DOHH2 (cell line): ENCODE results near the gene CD151.

Source experiments
- H3F3A ChIP-seq: fragments of 200-600 bp; sonication (generic), shearing (Covaris generic); 2 replicates; pipeline ENCODE4 v1.6.0; 2016; ENCODE audit warnings: antibody characterized with exemption, mild to moderate bottlenecking; ENCODE audit not compliant: control insufficient read depth, insufficient read depth
- H3K27ac ChIP-seq: fragments of 200-600 bp; sonication (generic); 2 replicates; pipeline ENCODE4 v1.5.1; 2014; ENCODE audit warnings: low read depth, mild to moderate bottlenecking, low read length, moderate library complexity
- H3K27me3 ChIP-seq: fragments of 200-600 bp; sonication (generic); 2 replicates; pipeline ENCODE4 v1.6.1; 2014; ENCODE audit warnings: mild to moderate bottlenecking, low read length, mixed read lengths; ENCODE audit not compliant: control insufficient read depth
- H3K36me3 ChIP-seq: fragments of 200-600 bp; sonication (generic); 2 replicates; pipeline ENCODE4 v1.6.1; 2014; ENCODE audit warnings: mild to moderate bottlenecking, low read length, moderate library complexity, mixed read lengths; ENCODE audit not compliant: control insufficient read depth
- H3K4me1 ChIP-seq: fragments of 200-600 bp; sonication (generic); 2 replicates; pipeline ENCODE4 v1.6.1; 2014; ENCODE audit warnings: mild to moderate bottlenecking, low read length, mixed read lengths; ENCODE audit not compliant: control insufficient read depth
- H3K4me2 ChIP-seq: fragments of 200-600 bp; sonication (generic); 2 replicates; pipeline ENCODE4 v1.6.0; 2014; ENCODE audit warnings: mild to moderate bottlenecking, low read length, moderate library complexity
- H3K4me3 ChIP-seq: fragments of 200-600 bp; sonication (generic); 2 replicates; pipeline ENCODE4 v1.5.1; 2014; ENCODE audit warnings: mild to moderate bottlenecking, low read length, mixed read lengths
- H3K79me2 ChIP-seq: fragments of 200-600 bp; sonication (generic); 2 replicates; pipeline ENCODE4 v1.6.1; 2014; ENCODE audit warnings: mild to moderate bottlenecking, low read length, mixed read lengths; ENCODE audit not compliant: control insufficient read depth
- H3K9me2 ChIP-seq: fragments of 200-600 bp; sonication (generic); replicated peaks from 2 replicates; pipeline ENCODE4 v1.6.1; 2014; ENCODE audit warnings: mild to moderate bottlenecking, low read length, mixed read lengths; ENCODE audit not compliant: control insufficient read depth
- H3K9me3 ChIP-seq: fragments of 200-600 bp; sonication (generic); 2 replicates; pipeline ENCODE4 v1.6.1; 2014; ENCODE audit warnings: antibody characterized with exemption, low read length, mixed read lengths; ENCODE audit not compliant: control insufficient read depth, insufficient read depth
- H4K20me1 ChIP-seq: fragments of 200-600 bp; sonication (generic); 2 replicates; pipeline ENCODE4 v1.6.0; 2014; ENCODE audit warnings: low read depth, mild to moderate bottlenecking, antibody characterized with exemption, low read length, moderate library complexity; ENCODE audit not compliant: control insufficient read depth, insufficient read depth
- CTCF ChIP-seq: fragments of 200-600 bp; sonication (generic); IDR thresholded peaks from one replicate; pipeline ENCODE4 v1.5.1; 2014; ENCODE audit warnings: antibody characterized with exemption, mild to moderate bottlenecking, low read depth, low read length; ENCODE audit not compliant: poor library complexity, severe bottlenecking
- EZH2phosphoT487 ChIP-seq: fragments of 200-600 bp; sonication (generic); IDR thresholded peaks from 2 replicates; pipeline ENCODE4 v1.6.1; 2017; ENCODE audit warnings: borderline replicate concordance, mild to moderate bottlenecking, antibody characterized with exemption, low read length, moderate library complexity, mixed read lengths

CD151 gene

GRCh38 chr11:858053-858761 is 25.5 kb downstream of the CD151 start:
- Histone ChIP-seq H3K4me1 (no peaks in the 10 kb centered on the region), H3K27me3 (no peaks in the 10 kb centered on the region), H3K27ac (no peak overlapping the region), H4K20me1 (no peaks in the 10 kb centered on the region), H3K79me2 (no peaks in the 10 kb centered on the region), H3K36me3 (no peaks in the 10 kb centered on the region), H3K4me2 (no peak overlapping the region), H3K9me3 (no peaks in the 10 kb centered on the region), H3K9me2 (no peaks in the 10 kb centered on the region), H3K4me3 (no peak overlapping the region), H3F3A (no peaks in the 10 kb centered on the region)
- TF ChIP-seq EZH2phosphoT487 (no peak), CTCF (no peak)

DNA sequence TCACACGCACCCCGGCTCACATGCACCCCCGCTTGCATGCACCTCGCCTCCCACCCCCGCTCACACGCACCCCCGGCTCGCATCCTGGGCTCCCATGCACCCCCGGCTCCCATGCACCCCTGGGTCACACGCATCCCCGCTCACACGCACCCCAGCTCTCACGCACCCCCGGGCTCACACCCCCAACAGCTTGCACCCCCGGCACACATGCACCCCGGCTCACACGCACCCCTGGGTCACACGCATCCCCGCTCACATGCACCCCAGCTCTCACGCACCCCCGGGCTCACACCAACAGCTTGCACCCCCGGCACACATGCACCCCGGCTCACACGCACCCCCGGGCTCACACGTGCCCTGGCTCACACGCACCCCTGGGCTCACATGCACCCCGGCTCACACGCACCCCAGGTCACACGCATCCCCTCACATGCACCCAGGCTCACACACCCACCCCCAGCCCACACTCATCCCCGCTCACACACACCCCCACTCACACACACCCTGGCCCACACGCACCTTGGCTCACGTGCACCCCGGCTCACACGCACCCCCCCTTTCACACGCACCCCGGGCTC is 26.1 kb downstream of the CD151 start:
- no peaks in the 10 kb centered on the region for H4K20me1 ChIP-seq
- H3K4me2 ChIP-seq = no peak overlapping the region
- H3K4me1 ChIP-seq = no peaks in the 10 kb centered on the region
- H3K9me3 ChIP-seq = no peaks in the 10 kb centered on the region
- H3F3A ChIP-seq = no peaks in the 10 kb centered on the region
- H3K9me2 ChIP-seq = no peaks in the 10 kb centered on the region
- no peaks in the 10 kb centered on the region for H3K36me3 ChIP-seq
- TF ChIP-seq CTCF = no peak
- TF ChIP-seq EZH2phosphoT487 = no peak
- no peaks in the 10 kb centered on the region for H3K27me3 ChIP-seq
- no peak overlapping the region for H3K27ac ChIP-seq
- no peak overlapping the region for H3K4me3 ChIP-seq
- no peaks in the 10 kb centered on the region for H3K79me2 ChIP-seq

- Histone ChIP-seq H3F3A (no peaks in the 10 kb centered on the region), H3K27me3 (no peaks in the 10 kb centered on the region), H3K9me2 (no peaks in the 10 kb centered on the region), H3K4me2 (no peak overlapping the region), H3K27ac (no peak overlapping the region), H3K4me3 (no peak overlapping the region), H3K79me2 (no peaks in the 10 kb centered on the region), H4K20me1 (no peaks in the 10 kb centered on the region), H3K36me3 (no peaks in the 10 kb centered on the region), H3K4me1 (no peaks in the 10 kb centered on the region), H3K9me3 (no peaks in the 10 kb centered on the region)
- TF ChIP-seq CTCF = no peak
- no peak for TF ChIP-seq EZH2phosphoT487
These were observed 26.8 kb downstream of the CD151 start for GRCh38 chr11:859394-860131.
